ENCODE measurements around the gene BTNL3. TPM values are rescaled to one million over a fixed set of nuclear protein-coding genes. Genes with fewer than 3 reads are reported as not detected.
"Not testable (repeated sequence)": the region's sequence is repeated elsewhere in the genome, so short reads cannot be mapped to it uniquely, and the experiment has no call there.

Gene BTNL3
- total RNA-seq = not detected

GRCh38 chr5:180988592-180988991, at the start of gene BTNL3:
Gene BTNL3 (plus strand): TSS chr5:180988846. CDS start chr5:180989029, 183 bp downstream.
- no peak for DNase-seq

GRCh38 chr5:180950291-180950949, 38.2 kb upstream of the BTNL3 start:
- no peak for DNase-seq

GRCh38 chr5:180959661-180960060, 29.0 kb upstream of the BTNL3 start:
- no peak for DNase-seq

- no peak for DNase-seq
Observed at GRCh38 chr5:180960209-180960608, 28.4 kb upstream of the BTNL3 start.

GRCh38 chr5:180969406-180969805, 19.2 kb upstream of the BTNL3 start:
- no peak for DNase-seq

- no peak for DNase-seq
Observed at GRCh38 chr5:180970336-180970735, 18.3 kb upstream of the BTNL3 start.

GRCh38 chr5:180970875-180971274, 17.8 kb upstream of the BTNL3 start:
- no peak for DNase-seq

GRCh38 chr5:180974612-180975315, 13.9 kb upstream of the BTNL3 start:
- no peak for DNase-seq

- no peak for DNase-seq
Observed at GRCh38 chr5:180975338-180975737, 13.3 kb upstream of the BTNL3 start.

- no peak for DNase-seq
Observed at GRCh38 chr5:180976518-180976917, 12.1 kb upstream of the BTNL3 start.

- DNase-seq = no peak
Observed at GRCh38 chr5:180977852-180978251, 10.8 kb upstream of the BTNL3 start.

- no peak for DNase-seq
Observed at GRCh38 chr5:180982008-180982741, 6.5 kb upstream of the BTNL3 start.

GRCh38 chr5:180988016-180988415, 630 bp upstream of the BTNL3 start:
- DNase-seq = no peak

- no peak for DNase-seq
Observed at GRCh38 chr5:180990086-180990881, 1.6 kb downstream of the BTNL3 start.

- no peak for DNase-seq
Observed at GRCh38 chr5:180990882-180991242, 2.2 kb downstream of the BTNL3 start.

GRCh38 chr5:181001947-181002346, 13.3 kb downstream of the BTNL3 start:
- no peak for DNase-seq

GRCh38 chr5:181005791-181006190, 17.1 kb downstream of the BTNL3 start:
- DNase-seq = no peak

- DNase-seq = no peak
Observed at GRCh38 chr5:181008136-181008535, 19.5 kb downstream of the BTNL3 start.

- DNase-seq = not testable (repeated sequence)
Observed at GRCh38 chr5:181010018-181010417, 21.4 kb downstream of the BTNL3 start.

- not testable (repeated sequence) for DNase-seq
Observed at GRCh38 chr5:181014654-181015053, 26.0 kb downstream of the BTNL3 start.

GRCh38 chr5:181017448-181017847, 28.8 kb downstream of the BTNL3 start:
- DNase-seq = not testable (repeated sequence)

- no peak for DNase-seq
Observed at GRCh38 chr5:181020688-181021087, 32.0 kb downstream of the BTNL3 start.

Measured in skin of body (tissue), 2 donors.